Keratinocyte (primary cell): ENCODE measurements around the gene DISC1. TPM values are rescaled to one million over a fixed set of nuclear protein-coding genes. Genes with fewer than 3 reads are reported as not detected.

Experiments used
- DNase-seq: peaks from one replicate; pipeline ENCODE4 v3.0.0-alpha.2; 2011; ENCODE audit warnings: low read depth, missing footprints, low spot score
- FAIRE-seq: peaks from 2 replicates; lab custom pipeline; 2011; peaks lifted over from hg19 to GRCh38; lab: Jason Lieb, UNC
- H2AFZ ChIP-seq: 2 replicates; pipeline ENCODE4 v1.6.0; 2012; ENCODE audit warnings: low read length, control low read depth, inconsistent platforms; ENCODE audit not compliant: control insufficient read depth
- H3K27ac ChIP-seq: 2 replicates; pipeline ENCODE4 v1.5.1; 2011; ENCODE audit warnings: low read length; ENCODE audit not compliant: control insufficient read depth, insufficient read depth
- H3K27me3 ChIP-seq: 3 replicates; pipeline ENCODE4 v1.6.0; 2011; ENCODE audit warnings: low read length; ENCODE audit not compliant: control insufficient read depth, insufficient read depth; ENCODE audit errors: extremely low read depth
- H3K36me3 ChIP-seq, 2 experiments: 2 replicates in 1 of 2; 3 replicates in 1 of 2; pipeline ENCODE4 v1.5.1; 2011; ENCODE audit warnings: low read length in 2 of 2, mild to moderate bottlenecking in 1 of 2; ENCODE audit not compliant: control insufficient read depth in 2 of 2, insufficient read depth in 2 of 2; ENCODE audit errors: extremely low read depth in 1 of 2
- H3K4me1 ChIP-seq: 3 replicates; pipeline ENCODE4 v1.5.1; 2011; ENCODE audit warnings: low read length; ENCODE audit not compliant: control insufficient read depth, insufficient read depth; ENCODE audit errors: extremely low read depth
- H3K4me2 ChIP-seq: 3 replicates; pipeline ENCODE4 v1.6.0; 2011; ENCODE audit warnings: low read depth, low read length; ENCODE audit not compliant: control insufficient read depth, insufficient read depth; ENCODE audit errors: extremely low read depth
- H3K4me3 ChIP-seq, 3 experiments: fragments of 200-600 bp in 1 of 3; sonication (generic) in 1 of 3; 2 replicates in 2 of 3; 3 replicates in 1 of 3; pipeline ENCODE4 v1.5.1; 2011 to 2016; ENCODE audit warnings: low read length in 3 of 3, mild to moderate bottlenecking in 3 of 3, control low read depth in 2 of 3, inconsistent platforms in 1 of 3, low read depth in 1 of 3, mixed read lengths in 1 of 3, mixed run types in 1 of 3, moderate library complexity in 1 of 3; ENCODE audit not compliant: control insufficient read depth in 2 of 3, insufficient read depth in 2 of 3; ENCODE audit errors: extremely low read depth in 1 of 3
- H3K79me2 ChIP-seq: 2 replicates; pipeline ENCODE4 v1.6.0; 2012; ENCODE audit warnings: low read length; ENCODE audit not compliant: control insufficient read depth, insufficient read depth
- H3K9ac ChIP-seq: 3 replicates; pipeline ENCODE4 v1.6.0; 2011; ENCODE audit warnings: low read length; ENCODE audit not compliant: control insufficient read depth, insufficient read depth; ENCODE audit errors: extremely low read depth
- H3K9me1 ChIP-seq: 3 replicates; pipeline ENCODE4 v1.6.0; 2011; ENCODE audit warnings: low read length; ENCODE audit not compliant: control insufficient read depth, insufficient read depth; ENCODE audit errors: extremely low read depth
- H3K9me3 ChIP-seq: 2 replicates; pipeline ENCODE4 v1.5.1; 2012; ENCODE audit warnings: low read depth, low read length; ENCODE audit not compliant: control insufficient read depth
- H4K20me1 ChIP-seq: 3 replicates; pipeline ENCODE4 v1.6.0; 2011; ENCODE audit warnings: low read length; ENCODE audit not compliant: control insufficient read depth, insufficient read depth; ENCODE audit errors: extremely low read depth
- EZH2 ChIP-seq: IDR thresholded peaks from one replicate; pipeline ENCODE4 v1.6.1; 2012; ENCODE audit warnings: inconsistent platforms, mild to moderate bottlenecking, low read length, moderate library complexity
- dilution Hi-C: fragments of 300-500 bp; cut with MboI; formaldehyde crosslinking; loops from one replicate; pipeline ENCODE4 v1.7.0; 2020; ENCODE audit warnings: low sequenced_read_pairs; ENCODE audit not compliant: extremely low pct_ligation_motif_present
- polyA plus RNA-seq, 5 experiments: library from polyadenylated mRNA; depleted of rRNA in 3 of 5; stranded (reverse) in 3 of 5; stranded (forward) in 1 of 5; unstranded in 1 of 5; fragments of >200 nt; gene quantifications; 1 replicate in 1 of 5; 2 replicates in 3 of 5; 3 replicates in 1 of 5; pipeline versions ENCODE4 v1.2.1 to v1.2.3, GENCODE V29; 2011 to 2012; ENCODE audit warnings: missing spikeins in 2 of 5, low read depth in 1 of 5, low replicate concordance in 1 of 5
- TF ChIP-seq, protein P1 (sequence below), 3 experiments: IDR thresholded peaks in 1 of 3; conservative IDR thresholded peaks in 1 of 3; optimal IDR thresholded peaks in 1 of 3; 2 replicates in 2 of 3; 3 replicates in 1 of 3; pipeline versions ENCODE3 to v1.5.1; 2011; ENCODE audit warnings: low read length in 3 of 3, mild to moderate bottlenecking in 3 of 3, moderate library complexity in 2 of 3, control low read depth in 1 of 3, inconsistent platforms in 1 of 3; ENCODE audit not compliant: insufficient read depth in 2 of 3; ENCODE audit errors: extremely low read depth in 1 of 3

DISC1 gene
- polyA plus RNA-seq, 1 donor (not counting 4 experiments of a cell fraction or from before 2014, with no cell fraction given): 0.47 TPM

DNA sequence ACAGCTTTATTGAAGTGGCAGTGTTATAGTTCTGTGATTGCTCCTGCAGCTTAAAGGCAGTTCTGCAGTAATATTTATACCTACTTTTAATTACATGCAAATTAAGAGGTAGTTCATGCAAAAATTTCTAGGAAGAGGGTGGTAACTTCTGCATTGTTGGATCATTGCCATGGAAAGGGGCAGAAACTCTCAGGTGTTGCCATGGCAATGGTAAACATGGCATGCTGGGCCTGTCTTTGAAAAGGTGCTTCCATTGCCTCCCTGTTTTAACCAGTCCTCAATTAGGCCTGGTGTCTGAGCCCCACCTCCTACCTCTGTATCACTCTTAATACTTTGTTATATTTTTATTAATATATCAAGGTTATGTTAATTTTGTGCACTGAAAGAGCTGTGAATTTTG, 104.7 kb downstream of the DISC1 start:
- no peak for FAIRE-seq

DNA sequence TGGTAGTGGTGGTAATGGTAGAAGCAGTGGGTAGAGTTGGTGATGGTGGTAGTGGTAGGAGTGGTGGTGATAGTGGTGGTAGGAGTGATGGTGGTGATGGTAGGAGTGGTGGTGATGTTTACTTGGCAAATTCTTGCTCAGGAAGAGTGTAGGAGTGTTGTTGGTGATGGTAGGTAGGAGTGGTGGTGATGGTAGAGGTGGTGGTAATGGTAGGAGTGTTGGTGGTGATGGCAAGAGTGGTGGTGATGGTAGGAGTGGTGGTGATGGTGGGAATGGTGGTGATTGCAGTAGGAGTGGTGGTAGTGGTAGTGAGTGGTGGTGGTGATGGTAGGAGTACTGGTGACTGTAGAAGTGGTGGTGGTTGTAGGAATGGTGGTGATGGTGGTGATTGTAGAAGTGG, 106.5 kb downstream of the DISC1 start:
- TF ChIP-seq, protein P1, sequence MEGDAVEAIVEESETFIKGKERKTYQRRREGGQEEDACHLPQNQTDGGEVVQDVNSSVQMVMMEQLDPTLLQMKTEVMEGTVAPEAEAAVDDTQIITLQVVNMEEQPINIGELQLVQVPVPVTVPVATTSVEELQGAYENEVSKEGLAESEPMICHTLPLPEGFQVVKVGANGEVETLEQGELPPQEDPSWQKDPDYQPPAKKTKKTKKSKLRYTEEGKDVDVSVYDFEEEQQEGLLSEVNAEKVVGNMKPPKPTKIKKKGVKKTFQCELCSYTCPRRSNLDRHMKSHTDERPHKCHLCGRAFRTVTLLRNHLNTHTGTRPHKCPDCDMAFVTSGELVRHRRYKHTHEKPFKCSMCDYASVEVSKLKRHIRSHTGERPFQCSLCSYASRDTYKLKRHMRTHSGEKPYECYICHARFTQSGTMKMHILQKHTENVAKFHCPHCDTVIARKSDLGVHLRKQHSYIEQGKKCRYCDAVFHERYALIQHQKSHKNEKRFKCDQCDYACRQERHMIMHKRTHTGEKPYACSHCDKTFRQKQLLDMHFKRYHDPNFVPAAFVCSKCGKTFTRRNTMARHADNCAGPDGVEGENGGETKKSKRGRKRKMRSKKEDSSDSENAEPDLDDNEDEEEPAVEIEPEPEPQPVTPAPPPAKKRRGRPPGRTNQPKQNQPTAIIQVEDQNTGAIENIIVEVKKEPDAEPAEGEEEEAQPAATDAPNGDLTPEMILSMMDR (optimal IDR thresholded peaks at IDR 0.05 in 1 of 3, IDR thresholded peaks at IDR 0.05 in 1 of 3, conservative IDR thresholded peaks at IDR 0.05 in 1 of 3; ENCODE audit: extremely low read depth in 1 of 3, insufficient read depth in 2 of 3, low read length in 3 of 3): no peak
- no peak for TF ChIP-seq EZH2
- no peaks in the 10 kb centered on the region for H3K9me1 ChIP-seq
- no peaks in the 10 kb centered on the region for H3K36me3 ChIP-seq
- no peak overlapping the region for H2AFZ ChIP-seq
- H3K9ac ChIP-seq: no peak overlapping the region
- DNase-seq: no peak
- H3K4me2 ChIP-seq: no peak overlapping the region
- FAIRE-seq: no peak
- no peaks in the 10 kb centered on the region for H3K79me2 ChIP-seq
- no peaks in the 10 kb centered on the region for H4K20me1 ChIP-seq
- no peak overlapping the region for H3K27ac ChIP-seq
- H3K4me1 ChIP-seq: no peaks in the 10 kb centered on the region
- H3K9me3 ChIP-seq: no peaks in the 10 kb centered on the region
- dilution Hi-C loops: no loop called here
- H3K4me3 ChIP-seq: no peak overlapping the region
- H3K27me3 ChIP-seq: no peaks in the 10 kb centered on the region

More for the DNA sequence above, 104.7 kb downstream of the DISC1 start:
- Histone ChIP-seq H3K4me1 (no peaks in the 10 kb centered on the region), H3K79me2 (no peaks in the 10 kb centered on the region), H3K27me3 (no peaks in the 10 kb centered on the region), H3K36me3 (no peaks in the 10 kb centered on the region), H3K4me2 (no peak overlapping the region), H2AFZ (no peak overlapping the region), H3K9ac (no peak overlapping the region), H3K27ac (no peak overlapping the region), H3K4me3 (no peak overlapping the region), H3K9me1 (no peaks in the 10 kb centered on the region), H4K20me1 (no peaks in the 10 kb centered on the region), H3K9me3 (no peaks in the 10 kb centered on the region)
- no peak for DNase-seq
- no peak for TF ChIP-seq EZH2
- TF ChIP-seq, protein P1 (optimal IDR thresholded peaks at IDR 0.05 in 1 of 3, IDR thresholded peaks at IDR 0.05 in 1 of 3, conservative IDR thresholded peaks at IDR 0.05 in 1 of 3; ENCODE audit: extremely low read depth in 1 of 3, insufficient read depth in 2 of 3, low read length in 3 of 3): no peak
- dilution Hi-C loops: no loop called here
